ENCODE measurements around the gene ANKRD12. TPM values are rescaled to one million over a fixed set of nuclear protein-coding genes. Genes with fewer than 3 reads are reported as not detected.
"Not testable (repeated sequence)": the region's sequence is repeated elsewhere in the genome, so short reads cannot be mapped to it uniquely, and the experiment has no call there.

ANKRD12 gene
- total RNA-seq, 1 donor from 2014 or later = 47.6 TPM

DNA sequence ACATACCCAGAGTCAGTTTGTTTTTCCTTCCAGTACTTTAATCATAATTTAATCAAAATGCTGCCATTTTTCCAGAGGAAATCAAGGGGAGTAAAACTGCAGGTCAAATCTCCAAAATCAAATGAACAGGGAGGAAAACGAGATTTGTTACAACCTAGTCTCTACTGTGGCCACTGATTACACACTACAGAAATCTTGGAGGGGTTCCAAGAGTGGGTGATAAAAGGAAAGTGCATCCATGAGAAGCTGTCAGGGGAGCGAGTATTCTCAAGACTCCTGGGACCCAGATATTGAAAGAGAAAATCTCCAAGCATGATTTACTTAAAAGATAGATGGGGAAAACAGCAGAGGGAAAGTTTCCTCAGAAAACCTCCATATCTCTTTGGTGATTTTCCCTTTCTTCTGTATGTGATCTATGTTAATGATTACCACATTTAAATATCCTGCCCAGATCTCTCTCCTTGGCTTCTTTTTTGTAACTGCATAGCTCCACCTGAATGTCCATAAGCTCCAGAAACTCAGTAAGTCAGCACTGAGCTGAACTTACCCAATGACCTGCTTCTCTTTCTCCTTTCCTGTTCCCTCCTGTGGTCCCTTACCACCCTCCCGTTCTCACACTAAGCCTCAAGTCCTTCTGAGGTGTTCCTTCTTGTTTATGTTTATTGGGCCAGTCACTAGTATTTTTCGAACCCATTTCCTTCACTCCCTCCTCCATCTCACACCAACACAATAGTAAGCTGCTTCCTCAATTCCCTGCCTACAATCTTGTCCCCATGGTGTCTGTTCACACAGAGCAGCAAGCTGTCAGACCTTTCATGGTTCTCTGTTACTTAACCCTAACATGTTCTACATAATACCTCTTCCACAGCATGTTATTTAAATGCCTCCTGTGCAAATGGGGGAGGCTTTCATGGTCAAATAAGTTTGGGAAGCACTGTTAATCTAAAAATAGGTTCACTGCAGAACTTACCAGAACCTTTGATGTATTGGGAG lies 124.1 kb downstream of the ANKRD12 start:
- peaks cover 16% of the 10 kb centered on the region for H3K9me3 Mint-ChIP-seq
- no peak for DNase-seq (ENCODE audit: low spot score in 2 of 2, unreplicated experiment in 2 of 2)
- TF ChIP-seq, protein P1, sequence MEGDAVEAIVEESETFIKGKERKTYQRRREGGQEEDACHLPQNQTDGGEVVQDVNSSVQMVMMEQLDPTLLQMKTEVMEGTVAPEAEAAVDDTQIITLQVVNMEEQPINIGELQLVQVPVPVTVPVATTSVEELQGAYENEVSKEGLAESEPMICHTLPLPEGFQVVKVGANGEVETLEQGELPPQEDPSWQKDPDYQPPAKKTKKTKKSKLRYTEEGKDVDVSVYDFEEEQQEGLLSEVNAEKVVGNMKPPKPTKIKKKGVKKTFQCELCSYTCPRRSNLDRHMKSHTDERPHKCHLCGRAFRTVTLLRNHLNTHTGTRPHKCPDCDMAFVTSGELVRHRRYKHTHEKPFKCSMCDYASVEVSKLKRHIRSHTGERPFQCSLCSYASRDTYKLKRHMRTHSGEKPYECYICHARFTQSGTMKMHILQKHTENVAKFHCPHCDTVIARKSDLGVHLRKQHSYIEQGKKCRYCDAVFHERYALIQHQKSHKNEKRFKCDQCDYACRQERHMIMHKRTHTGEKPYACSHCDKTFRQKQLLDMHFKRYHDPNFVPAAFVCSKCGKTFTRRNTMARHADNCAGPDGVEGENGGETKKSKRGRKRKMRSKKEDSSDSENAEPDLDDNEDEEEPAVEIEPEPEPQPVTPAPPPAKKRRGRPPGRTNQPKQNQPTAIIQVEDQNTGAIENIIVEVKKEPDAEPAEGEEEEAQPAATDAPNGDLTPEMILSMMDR (IDR thresholded peaks at IDR 0.05; ENCODE audit: unreplicated experiment) = no peak
- H3K4me3 Mint-ChIP-seq = no peak overlapping the region
- peaks cover 19% of the 10 kb centered on the region for H3K4me1 Mint-ChIP-seq
- peaks cover 41% of the 10 kb centered on the region for H3K36me3 Mint-ChIP-seq
- H3K27ac Mint-ChIP-seq = peak overlapping the region; percentile 47
- H3K27me3 Mint-ChIP-seq (ENCODE audit: low read depth) = no peaks in the 10 kb centered on the region

DNA sequence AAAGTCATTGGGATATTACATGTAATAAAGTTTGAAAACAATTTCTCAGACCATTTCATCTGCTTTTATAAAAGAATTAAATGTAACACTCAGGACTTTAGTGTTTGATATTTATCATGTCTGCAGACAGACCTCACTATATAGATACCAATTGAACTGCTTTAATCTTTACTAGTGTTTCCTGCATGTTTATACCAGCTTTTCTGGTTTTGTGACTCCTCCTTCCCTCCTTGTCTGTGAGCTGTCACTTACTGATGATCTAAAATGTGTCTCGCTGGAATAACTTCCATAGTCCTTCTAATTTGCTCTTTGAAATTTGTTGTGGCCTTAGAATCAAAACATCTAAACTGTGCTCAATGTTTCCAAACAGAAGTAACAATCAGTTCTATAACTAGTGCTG lies 126.7 kb downstream of the ANKRD12 start:
- no peak for DNase-seq (ENCODE audit: low spot score in 2 of 2, unreplicated experiment in 2 of 2)
- H3K36me3 Mint-ChIP-seq = peaks cover 39% of the 10 kb centered on the region
- no peak overlapping the region for H3K4me3 Mint-ChIP-seq
- H3K9me3 Mint-ChIP-seq = peaks cover 18% of the 10 kb centered on the region
- peaks cover 19% of the 10 kb centered on the region for H3K4me1 Mint-ChIP-seq
- no peaks in the 10 kb centered on the region for H3K27me3 Mint-ChIP-seq (ENCODE audit: low read depth)
- H3K27ac Mint-ChIP-seq = peak overlapping the region; percentile 7
- TF ChIP-seq, protein P1 (IDR thresholded peaks at IDR 0.05; ENCODE audit: unreplicated experiment) = no peak

DNA sequence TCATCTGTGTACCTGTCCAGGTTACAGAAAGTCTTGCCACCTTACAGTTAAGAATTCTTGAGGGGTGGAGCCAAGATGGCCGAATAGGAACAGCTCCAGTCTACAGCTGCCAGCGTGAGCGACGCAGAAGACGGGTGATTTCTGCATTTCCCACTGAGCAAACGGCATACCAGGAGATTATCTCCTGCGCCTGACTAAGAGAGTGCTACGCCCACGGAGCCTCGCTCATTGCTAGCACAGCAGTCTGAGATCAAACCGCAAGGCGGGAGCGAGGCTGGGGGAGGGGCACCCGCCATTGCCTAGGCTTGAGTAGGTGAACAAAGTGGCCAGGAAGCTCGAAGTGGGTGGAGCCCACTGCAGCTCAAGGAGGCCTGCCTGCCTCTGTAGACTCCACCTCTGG lies 128.2 kb downstream of the ANKRD12 start:
- Mint-ChIP-seq H3K4me1 (peaks cover 19% of the 10 kb centered on the region), H3K9me3 (peaks cover 23% of the 10 kb centered on the region), H3K4me3 (peak overlapping the region; percentile 49), H3K36me3 (peaks cover 41% of the 10 kb centered on the region), H3K27ac (peak overlapping the region; percentile 21)
- DNase-seq (ENCODE audit: low spot score in 2 of 2, unreplicated experiment in 2 of 2); H3K27me3 Mint-ChIP-seq (ENCODE audit: low read depth): not testable (repeated sequence)

DNA sequence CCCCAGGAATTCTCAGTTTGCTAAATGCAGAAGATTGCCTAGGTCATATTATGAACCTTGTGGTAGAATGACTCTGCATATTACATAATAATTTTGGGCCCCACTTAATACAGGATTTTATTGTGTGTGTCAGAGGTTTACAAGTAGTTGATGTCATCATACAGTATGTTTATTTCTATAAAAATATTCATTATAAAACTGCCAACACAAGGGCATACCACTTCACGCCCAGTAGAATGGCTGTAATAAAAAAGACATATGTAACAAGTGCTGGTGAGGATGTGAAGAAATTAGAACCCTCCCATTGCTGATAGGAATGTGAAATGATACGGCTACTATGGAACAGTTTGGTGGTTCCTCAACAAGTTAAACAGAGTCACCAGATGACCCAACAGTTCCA lies 136.6 kb downstream of the ANKRD12 start:
- Mint-ChIP-seq H3K9me3 (peaks cover 24% of the 10 kb centered on the region), H3K27me3 (ENCODE audit: low read depth) (no peaks in the 10 kb centered on the region), H3K4me1 (peaks cover 2% of the 10 kb centered on the region), H3K36me3 (peaks cover 53% of the 10 kb centered on the region), H3K27ac (no peak overlapping the region), H3K4me3 (no peak overlapping the region)
- DNase-seq (ENCODE audit: low spot score in 2 of 2, unreplicated experiment in 2 of 2) = no peak
- TF ChIP-seq, protein P1 (IDR thresholded peaks at IDR 0.05; ENCODE audit: unreplicated experiment) = no peak

DNA sequence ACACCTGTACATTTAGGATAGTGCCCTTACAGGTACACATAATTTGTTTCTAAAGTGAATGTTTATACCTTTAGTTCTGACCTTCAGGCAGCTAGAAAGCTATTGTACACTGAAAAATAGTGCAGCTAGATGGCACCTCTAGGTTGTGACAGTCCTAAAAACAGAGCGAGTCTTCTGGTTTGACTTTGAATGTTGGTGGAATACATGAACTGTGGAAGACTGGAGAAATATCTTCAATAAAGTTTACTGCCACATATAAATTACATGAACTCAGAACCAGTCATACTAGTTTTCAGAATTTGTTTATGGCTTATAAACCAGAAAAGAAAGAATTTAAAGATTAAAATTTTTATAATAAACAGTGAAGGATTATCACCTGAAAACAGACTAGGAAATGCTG lies 139.3 kb downstream of the ANKRD12 start:
- peaks cover 19% of the 10 kb centered on the region for H3K9me3 Mint-ChIP-seq
- no peak overlapping the region for H3K4me3 Mint-ChIP-seq
- TF ChIP-seq, protein P1 (IDR thresholded peaks at IDR 0.05; ENCODE audit: unreplicated experiment) = no peak
- H3K27ac Mint-ChIP-seq = peak overlapping the region; percentile 25
- peaks cover 2% of the 10 kb centered on the region for H3K4me1 Mint-ChIP-seq
- peaks cover 47% of the 10 kb centered on the region for H3K36me3 Mint-ChIP-seq
- H3K27me3 Mint-ChIP-seq (ENCODE audit: low read depth) = no peaks in the 10 kb centered on the region
- no peak for DNase-seq (ENCODE audit: low spot score in 2 of 2, unreplicated experiment in 2 of 2)

DNA sequence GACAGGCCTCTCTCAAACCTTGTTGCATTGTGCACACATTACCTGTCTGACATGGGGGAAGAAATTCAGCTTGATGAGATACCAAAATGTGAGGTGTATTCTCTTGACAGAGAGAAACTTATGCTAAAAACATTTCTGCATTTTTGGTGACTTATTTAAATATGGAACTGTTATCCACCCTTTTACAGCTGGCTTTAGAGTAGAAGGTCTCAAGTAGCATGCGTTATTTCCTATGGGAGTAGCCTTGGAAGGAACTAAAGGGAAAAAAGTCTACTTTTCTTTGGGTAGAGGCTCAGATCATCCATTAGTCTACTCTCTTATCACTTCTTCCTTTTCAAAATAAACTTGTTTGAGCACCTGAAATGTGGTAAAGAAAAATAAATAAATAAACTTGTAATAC lies 141.4 kb downstream of the ANKRD12 start:
- no peak overlapping the region for H3K27ac Mint-ChIP-seq
- peaks cover 9% of the 10 kb centered on the region for H3K4me1 Mint-ChIP-seq
- H3K9me3 Mint-ChIP-seq = peaks cover 10% of the 10 kb centered on the region
- TF ChIP-seq, protein P1 (IDR thresholded peaks at IDR 0.05; ENCODE audit: unreplicated experiment) = no peak
- H3K36me3 Mint-ChIP-seq = peaks cover 33% of the 10 kb centered on the region
- no peaks in the 10 kb centered on the region for H3K27me3 Mint-ChIP-seq (ENCODE audit: low read depth)
- H3K4me3 Mint-ChIP-seq = no peak overlapping the region
- no peak for DNase-seq (ENCODE audit: low spot score in 2 of 2, unreplicated experiment in 2 of 2)
